NB4 (cell line): Measurements from ENCODE around the gene PEX5.

Experiments used
- CTCF ChIP-seq: IDR thresholded peaks from one replicate; pipeline ENCODE4 v1.5.1; 2012; ENCODE audit warnings: low read depth, low read length
- MAX ChIP-seq: IDR thresholded peaks from 2 replicates; pipeline ENCODE4 v1.6.1; 2011; ENCODE audit warnings: low read depth, low read length
- MYC ChIP-seq: IDR thresholded peaks from 2 replicates; pipeline ENCODE4 v1.6.1; 2011; ENCODE audit warnings: low read depth, low read length
- POLR2A ChIP-seq: IDR thresholded peaks from 2 replicates; pipeline ENCODE4 v1.6.1; 2011; ENCODE audit warnings: mild to moderate bottlenecking; ENCODE audit not compliant: insufficient read length; ENCODE audit errors: extremely low read depth

GRCh38 chr12:7154042-7154441 is 35.4 kb upstream of the PEX5 start:
- TF ChIP-seq CTCF = no peak
- TF ChIP-seq POLR2A = no peak
- TF ChIP-seq MAX = no peak
- no peak for TF ChIP-seq MYC
